Omental fat pad (tissue), 4 donors: ENCODE measurements around the gene SHROOM3. TPM values are rescaled to one million over a fixed set of nuclear protein-coding genes. Genes with fewer than 3 reads are reported as not detected.

Source experiments
- ATAC-seq: fragments of 150-250 bp; one replicate; pipeline ENCODE4 v1.9.1; 2016; ENCODE audit warnings: mild to moderate bottlenecking, moderate library complexity; ENCODE audit not compliant: low FRiP score
- DNase-seq: peaks from one replicate; pipeline ENCODE4 v3.0.0-alpha.2; 2019; ENCODE audit warnings: low spot score
- total RNA-seq, 4 donors: library from RNA; depleted of rRNA; stranded (reverse); fragments of >200 nt; gene quantifications; one replicate each; pipeline ENCODE4 v1.1.0, GENCODE V29; 2016
- TF ChIP-seq, protein P1 (sequence below), 3 donors: fragments of 450-650 bp; IDR thresholded peaks; one replicate each; pipeline ENCODE4 v1.5.1; 2016 to 2017; ENCODE audit warnings: antibody characterized with exemption in 3 of 3, mild to moderate bottlenecking in 3 of 3, moderate library complexity in 2 of 3

Gene SHROOM3
- total RNA-seq, 4 donors from 2014 or later = 1.3 to 12.2 (median 3.1) TPM

DNA sequence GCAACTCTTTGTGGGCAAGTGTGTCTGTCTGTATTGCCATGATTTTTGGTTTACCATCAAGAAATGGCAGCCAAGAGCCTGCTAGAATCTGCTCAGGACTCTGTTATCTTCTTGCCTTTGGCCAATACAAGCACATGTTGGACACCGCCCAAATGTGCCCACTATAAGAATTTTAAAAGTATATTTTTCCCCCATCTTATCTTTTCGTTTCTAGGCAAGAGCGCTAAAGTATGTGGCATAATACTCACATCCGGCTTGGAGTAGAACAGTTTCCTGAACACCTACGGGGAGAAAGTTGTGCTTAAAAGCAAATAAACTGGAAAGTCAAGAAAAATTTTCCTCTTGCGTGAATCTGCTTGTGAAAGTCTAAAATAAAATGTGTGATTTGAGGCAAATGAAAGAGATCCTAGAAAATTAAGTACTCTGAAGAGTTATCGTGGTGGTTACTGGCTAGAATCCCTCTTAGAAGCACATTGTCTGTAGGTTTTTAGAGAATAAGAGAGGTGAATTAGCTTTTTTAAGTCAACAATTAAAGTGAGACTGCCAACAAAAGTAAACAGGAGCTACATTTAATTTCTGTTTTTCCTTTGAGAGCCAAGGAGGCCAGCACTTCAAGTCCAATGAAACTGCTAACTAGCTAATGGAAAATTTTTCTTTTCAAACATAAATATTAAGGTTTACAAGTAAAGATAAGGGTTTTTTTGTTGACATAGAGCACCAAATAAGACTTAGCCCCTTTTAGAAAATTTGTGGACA lies 242.7 kb downstream of the SHROOM3 start:
- no peak for DNase-seq
- no peak for ATAC-seq
- TF ChIP-seq, protein P1, sequence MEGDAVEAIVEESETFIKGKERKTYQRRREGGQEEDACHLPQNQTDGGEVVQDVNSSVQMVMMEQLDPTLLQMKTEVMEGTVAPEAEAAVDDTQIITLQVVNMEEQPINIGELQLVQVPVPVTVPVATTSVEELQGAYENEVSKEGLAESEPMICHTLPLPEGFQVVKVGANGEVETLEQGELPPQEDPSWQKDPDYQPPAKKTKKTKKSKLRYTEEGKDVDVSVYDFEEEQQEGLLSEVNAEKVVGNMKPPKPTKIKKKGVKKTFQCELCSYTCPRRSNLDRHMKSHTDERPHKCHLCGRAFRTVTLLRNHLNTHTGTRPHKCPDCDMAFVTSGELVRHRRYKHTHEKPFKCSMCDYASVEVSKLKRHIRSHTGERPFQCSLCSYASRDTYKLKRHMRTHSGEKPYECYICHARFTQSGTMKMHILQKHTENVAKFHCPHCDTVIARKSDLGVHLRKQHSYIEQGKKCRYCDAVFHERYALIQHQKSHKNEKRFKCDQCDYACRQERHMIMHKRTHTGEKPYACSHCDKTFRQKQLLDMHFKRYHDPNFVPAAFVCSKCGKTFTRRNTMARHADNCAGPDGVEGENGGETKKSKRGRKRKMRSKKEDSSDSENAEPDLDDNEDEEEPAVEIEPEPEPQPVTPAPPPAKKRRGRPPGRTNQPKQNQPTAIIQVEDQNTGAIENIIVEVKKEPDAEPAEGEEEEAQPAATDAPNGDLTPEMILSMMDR (IDR thresholded peaks at IDR 0.05) = no peak

DNA sequence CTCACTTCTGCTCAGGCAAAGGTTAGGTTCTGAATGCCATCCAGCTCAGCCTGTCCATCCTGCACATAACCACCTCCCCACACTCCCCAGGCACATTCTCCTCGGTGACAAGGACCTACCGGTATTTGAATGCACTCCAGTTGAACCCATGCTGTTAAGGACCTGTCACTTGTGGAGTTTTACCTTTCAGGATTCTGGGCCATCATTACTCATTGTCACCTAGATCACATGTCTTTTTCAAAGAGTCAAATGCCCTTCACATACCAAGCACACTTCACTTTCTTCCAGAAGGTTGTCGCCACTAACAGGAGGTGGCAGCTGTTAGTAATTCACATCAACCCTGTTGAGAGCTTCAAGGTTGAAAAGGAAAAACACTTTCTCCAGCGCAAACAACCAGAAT lies 244.7 kb downstream of the SHROOM3 start:
- DNase-seq = no peak
- TF ChIP-seq, protein P1 (IDR thresholded peaks at IDR 0.05) = no peak
- ATAC-seq = no peak

DNA sequence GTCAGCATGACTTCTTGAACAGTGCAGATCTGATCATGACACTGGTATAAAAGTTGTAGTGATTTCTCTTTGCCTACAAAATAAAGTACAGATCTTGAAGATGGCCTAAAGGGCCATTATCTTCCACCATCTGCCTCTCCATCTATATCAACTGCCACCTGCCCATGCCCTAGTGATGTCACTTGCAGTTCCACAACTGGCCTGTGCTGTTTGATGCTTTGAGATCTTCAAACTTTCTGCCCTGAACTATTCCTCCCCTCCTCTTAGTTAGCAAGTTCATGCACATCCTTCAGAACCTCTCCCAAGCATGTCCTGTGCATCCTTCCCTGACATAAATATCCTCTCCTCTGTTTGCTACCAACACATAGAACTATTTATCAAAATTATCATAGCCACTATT lies 245.9 kb downstream of the SHROOM3 start:
- TF ChIP-seq, protein P1 (IDR thresholded peaks at IDR 0.05) = no peak
- ATAC-seq = no peak
- DNase-seq = no peak

DNA sequence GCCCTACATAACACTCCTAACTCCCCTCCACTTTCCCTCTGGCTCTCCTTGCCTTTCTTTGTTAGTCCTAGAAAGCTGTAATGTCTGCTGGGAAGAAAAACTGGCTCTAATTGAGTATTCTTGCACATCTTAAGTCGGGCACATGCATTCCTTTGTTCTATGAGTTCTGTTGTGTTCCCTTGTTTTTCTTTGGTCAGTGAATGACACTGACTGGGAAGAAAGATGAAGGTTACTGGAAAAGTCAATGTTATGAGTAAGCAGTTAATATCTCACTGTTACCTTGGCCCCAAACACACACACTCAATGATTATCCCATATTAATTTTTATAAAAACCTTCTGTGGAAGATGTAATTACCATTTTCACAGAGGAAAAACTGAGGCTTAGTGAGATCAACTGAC lies 247.0 kb downstream of the SHROOM3 start:
- no peak for DNase-seq
- ATAC-seq = no peak
- TF ChIP-seq, protein P1 (IDR thresholded peaks at IDR 0.05) = no peak

DNA sequence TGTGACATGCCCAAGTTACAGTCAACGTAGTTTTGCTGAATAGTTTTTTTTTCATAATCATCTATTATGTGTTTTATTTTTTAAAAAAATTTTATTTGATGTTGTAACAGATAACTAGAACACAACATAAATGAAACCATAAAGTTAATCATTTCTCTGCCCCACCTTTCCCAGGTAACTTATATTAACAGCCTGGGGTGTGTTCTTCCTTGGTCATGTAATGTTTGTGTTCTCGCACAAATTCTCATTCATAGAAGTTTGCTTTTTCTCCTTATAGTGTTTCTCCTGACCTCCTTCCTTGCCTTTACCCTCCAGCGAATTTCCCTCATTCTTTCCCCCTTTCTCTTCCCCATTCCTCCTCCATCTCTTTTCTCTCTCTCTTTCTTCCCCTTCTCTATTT lies 248.1 kb downstream of the SHROOM3 start:
- DNase-seq (no peak), ATAC-seq (no peak)
- TF ChIP-seq, protein P1 (IDR thresholded peaks at IDR 0.05) = no peak

DNA sequence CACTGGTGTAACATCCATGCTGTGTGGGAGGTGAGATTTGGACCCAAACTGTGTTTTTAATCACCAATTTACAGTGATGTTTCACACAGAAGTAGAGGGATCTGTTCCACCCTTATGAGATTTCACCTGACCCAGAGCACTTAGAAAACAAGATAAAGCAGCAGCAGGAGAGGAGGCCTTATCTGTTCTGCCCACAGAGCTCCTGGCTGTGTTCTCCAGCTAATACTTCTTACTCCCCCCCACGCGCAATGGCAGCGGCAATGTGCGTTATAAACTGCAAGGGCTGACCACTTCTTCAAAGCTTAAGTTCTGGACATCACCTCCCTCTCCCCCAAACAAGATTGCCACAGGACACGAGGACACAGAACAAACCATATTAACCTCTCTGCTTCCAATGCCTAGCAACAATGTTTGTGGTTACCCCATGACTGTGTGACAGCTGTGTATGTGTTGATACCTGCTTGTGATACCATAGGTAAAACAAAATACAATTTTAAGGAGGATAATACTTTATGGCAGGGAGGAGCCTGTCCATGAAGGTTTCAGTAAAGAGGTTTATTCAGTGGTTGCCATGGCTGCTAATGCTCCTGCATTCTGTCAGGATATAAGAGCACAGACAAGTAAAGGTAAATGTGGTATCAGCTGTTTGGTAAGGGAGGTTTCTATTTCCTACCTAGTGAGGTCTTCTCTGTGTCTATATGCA lies 252.9 kb downstream of the SHROOM3 start:
- TF ChIP-seq, protein P1 (IDR thresholded peaks at IDR 0.05) = no peak
- DNase-seq = no peak
- ATAC-seq = no peak
